ENCODE results near the gene PTGER3.

Gene PTGER3

GRCh38 chr1:71053146-71053545, 5.5 kb upstream of the PTGER3 start:
- in situ Hi-C loops (cut with MboI; ENCODE audit: low sequenced_read_pairs), result no loop called here

- in situ Hi-C loops (cut with MboI; ENCODE audit: low sequenced_read_pairs), result no loop called here
Observed at GRCh38 chr1:71049951-71050598, 2.5 kb upstream of the PTGER3 start.

GRCh38 chr1:71046891-71047634, 553 bp downstream of the PTGER3 start:
- in situ Hi-C loops (cut with MboI; ENCODE audit: low sequenced_read_pairs), result no loop called here

- in situ Hi-C loops (cut with MboI; ENCODE audit: low sequenced_read_pairs), result no loop called here
Observed at GRCh38 chr1:71045463-71046028, 2.1 kb downstream of the PTGER3 start.

GRCh38 chr1:71044833-71045232, 2.8 kb downstream of the PTGER3 start:
- in situ Hi-C loops (cut with MboI; ENCODE audit: low sequenced_read_pairs), result no loop called here

- in situ Hi-C loops (cut with MboI; ENCODE audit: low sequenced_read_pairs), result no loop called here
Observed at GRCh38 chr1:71043065-71043464, 4.6 kb downstream of the PTGER3 start.

- in situ Hi-C loops (cut with MboI; ENCODE audit: low sequenced_read_pairs), result no loop called here
Observed at GRCh38 chr1:71041806-71042205, 5.8 kb downstream of the PTGER3 start.

- in situ Hi-C loops (cut with MboI; ENCODE audit: low sequenced_read_pairs), result no loop called here
Observed at GRCh38 chr1:71039661-71040262, 7.9 kb downstream of the PTGER3 start.

GRCh38 chr1:71038942-71039341, 8.7 kb downstream of the PTGER3 start:
- in situ Hi-C loops (cut with MboI; ENCODE audit: low sequenced_read_pairs), result no loop called here

GRCh38 chr1:71037829-71038620, 9.6 kb downstream of the PTGER3 start:
- in situ Hi-C loops (cut with MboI; ENCODE audit: low sequenced_read_pairs), result no loop called here

- in situ Hi-C loops (cut with MboI; ENCODE audit: low sequenced_read_pairs), result no loop called here
Observed at GRCh38 chr1:71037066-71037465, 10.6 kb downstream of the PTGER3 start.

GRCh38 chr1:71033136-71033535, 14.5 kb downstream of the PTGER3 start:
- in situ Hi-C loops (cut with MboI; ENCODE audit: low sequenced_read_pairs), result no loop called here

GRCh38 chr1:71031426-71031825, 16.2 kb downstream of the PTGER3 start:
- in situ Hi-C loops (cut with MboI; ENCODE audit: low sequenced_read_pairs), result no loop called here

GRCh38 chr1:71030026-71030425, 17.6 kb downstream of the PTGER3 start:
- in situ Hi-C loops (cut with MboI; ENCODE audit: low sequenced_read_pairs), result no loop called here

- in situ Hi-C loops (cut with MboI; ENCODE audit: low sequenced_read_pairs), result no loop called here
Observed at GRCh38 chr1:71028981-71029380, 18.6 kb downstream of the PTGER3 start.

GRCh38 chr1:71027991-71028390, 19.6 kb downstream of the PTGER3 start:
- in situ Hi-C loops (cut with MboI; ENCODE audit: low sequenced_read_pairs), result no loop called here

- in situ Hi-C loops (cut with MboI; ENCODE audit: low sequenced_read_pairs), result no loop called here
Observed at GRCh38 chr1:71026093-71026492, 21.5 kb downstream of the PTGER3 start.

GRCh38 chr1:71023515-71023914, 24.1 kb downstream of the PTGER3 start:
- in situ Hi-C loops (cut with MboI; ENCODE audit: low sequenced_read_pairs), result no loop called here

GRCh38 chr1:71019233-71019969, 28.2 kb downstream of the PTGER3 start:
- in situ Hi-C loops (cut with MboI; ENCODE audit: low sequenced_read_pairs), result no loop called here

GRCh38 chr1:71018791-71019190, 28.8 kb downstream of the PTGER3 start:
- in situ Hi-C loops (cut with MboI; ENCODE audit: low sequenced_read_pairs), result no loop called here
